ENCODE results near the gene SPEM3. TPM values are rescaled to one million over a fixed set of nuclear protein-coding genes. Genes with fewer than 3 reads are reported as not detected.

The SPEM3 gene
- total and polyA plus RNA-seq, 2 donors (not counting 3 experiments of a cell fraction or from before 2014, with no cell fraction given): not detected

DNA sequence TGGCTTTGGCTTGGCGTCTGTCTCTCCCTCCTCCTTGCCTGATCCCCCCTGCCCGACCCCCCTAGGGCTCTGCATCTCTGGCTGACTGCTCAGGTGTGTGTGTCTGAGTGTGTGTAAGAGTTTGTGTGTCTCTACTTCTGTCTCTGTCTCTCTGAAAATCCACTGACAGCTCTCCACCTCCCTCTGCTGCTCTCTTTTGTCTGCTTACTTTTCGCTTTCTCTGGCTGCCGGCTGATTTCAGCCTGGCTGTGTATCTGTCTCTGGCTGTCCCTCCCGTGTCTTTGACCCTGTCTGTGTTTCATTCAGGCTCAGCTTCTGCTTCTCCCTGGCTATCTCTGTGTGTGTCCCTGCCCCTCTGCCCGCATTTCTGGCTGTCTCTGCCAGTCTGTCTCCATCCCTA lies 12.3 kb upstream of the SPEM3 start:
- H3K4me2 ChIP-seq (ENCODE audit: insufficient read depth, low read length): no peak overlapping the region
- BruUV-seq (replicated peaks): no TSS peak
- intact Hi-C loops (cut with micrococcal nuclease): no loop called here
- no peaks in the 10 kb centered on the region for H4K20me1 ChIP-seq (replicated peaks; ENCODE audit: control insufficient read depth, extremely low read depth, insufficient read depth, low read length)
- H3K79me2 ChIP-seq (ENCODE audit: control insufficient read depth, insufficient read depth, low read length): no peaks in the 10 kb centered on the region
- H3K9ac ChIP-seq (replicated peaks; ENCODE audit: extremely low read depth, insufficient read depth, low read length): no peak overlapping the region
- no peak overlapping the region for H2AFZ ChIP-seq (ENCODE audit: low read depth, low read length)
- peaks cover 0 to 2% of the 10 kb centered on the region in 2 experiments for H3K36me3 ChIP-seq (ENCODE audit: control insufficient read depth in 2 of 2, extremely low read depth in 1 of 2, insufficient read depth in 2 of 2, low read length in 2 of 2)
- TF ChIP-seq JUN (IDR thresholded peaks at IDR 0.05; ENCODE audit: borderline replicate concordance, insufficient read depth, insufficient read length, low read depth) (no peak), EZH2 (IDR thresholded peaks at IDR 0.05; ENCODE audit: borderline replicate concordance, low read depth, low read length, severe bottlenecking) (no peak), FOS (IDR thresholded peaks at IDR 0.05; ENCODE audit: borderline replicate concordance, insufficient read depth, low read length) (no peak), GATA2 (IDR thresholded peaks at IDR 0.05; ENCODE audit: insufficient read depth, insufficient read length, low read depth, low read length) (no peak), POLR2A (IDR thresholded peaks at IDR 0.05; ENCODE audit: low read depth, low read length) (no peak), POLR2AphosphoS5 (IDR thresholded peaks at IDR 0.05; ENCODE audit: insufficient read depth, low read depth, low read length) (no peak), MYC (IDR thresholded peaks at IDR 0.05; ENCODE audit: low read depth, low read length) (no peak)
- TF ChIP-seq, protein P1, sequence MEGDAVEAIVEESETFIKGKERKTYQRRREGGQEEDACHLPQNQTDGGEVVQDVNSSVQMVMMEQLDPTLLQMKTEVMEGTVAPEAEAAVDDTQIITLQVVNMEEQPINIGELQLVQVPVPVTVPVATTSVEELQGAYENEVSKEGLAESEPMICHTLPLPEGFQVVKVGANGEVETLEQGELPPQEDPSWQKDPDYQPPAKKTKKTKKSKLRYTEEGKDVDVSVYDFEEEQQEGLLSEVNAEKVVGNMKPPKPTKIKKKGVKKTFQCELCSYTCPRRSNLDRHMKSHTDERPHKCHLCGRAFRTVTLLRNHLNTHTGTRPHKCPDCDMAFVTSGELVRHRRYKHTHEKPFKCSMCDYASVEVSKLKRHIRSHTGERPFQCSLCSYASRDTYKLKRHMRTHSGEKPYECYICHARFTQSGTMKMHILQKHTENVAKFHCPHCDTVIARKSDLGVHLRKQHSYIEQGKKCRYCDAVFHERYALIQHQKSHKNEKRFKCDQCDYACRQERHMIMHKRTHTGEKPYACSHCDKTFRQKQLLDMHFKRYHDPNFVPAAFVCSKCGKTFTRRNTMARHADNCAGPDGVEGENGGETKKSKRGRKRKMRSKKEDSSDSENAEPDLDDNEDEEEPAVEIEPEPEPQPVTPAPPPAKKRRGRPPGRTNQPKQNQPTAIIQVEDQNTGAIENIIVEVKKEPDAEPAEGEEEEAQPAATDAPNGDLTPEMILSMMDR (IDR thresholded peaks at IDR 0.05; ENCODE audit: extremely low read depth in 1 of 2, insufficient read depth in 1 of 2, low read depth in 1 of 2, low read length in 2 of 2): no peak
- TF ChIP-seq, protein P2, sequence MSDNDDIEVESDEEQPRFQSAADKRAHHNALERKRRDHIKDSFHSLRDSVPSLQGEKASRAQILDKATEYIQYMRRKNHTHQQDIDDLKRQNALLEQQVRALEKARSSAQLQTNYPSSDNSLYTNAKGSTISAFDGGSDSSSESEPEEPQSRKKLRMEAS (IDR thresholded peaks at IDR 0.05; ENCODE audit: insufficient read depth, insufficient read length): no peak
- CTCF ChIA-PET: interaction anchor here (1.2 to 2.2 kb wide), 2 partner anchors 12 to 60 kb away, joined by 5 to 6 read pairs; partner anchors contain the start of gene TMEM256
- no peaks in the 10 kb centered on the region for H3K4me1 ChIP-seq (ENCODE audit: control insufficient read depth, extremely low read depth, insufficient read depth, low read length)
- FAIRE-seq (no peak), DNase-seq (ENCODE audit: low read depth, low spot score) (no peak)
- no peak overlapping the region for H3K27ac ChIP-seq (ENCODE audit: insufficient read depth, low read depth, low read length)
- no peaks in the 10 kb centered on the region for H3K9me3 ChIP-seq (replicated peaks; ENCODE audit: control insufficient read depth, insufficient read depth, low read length)
- H3K27me3 ChIP-seq (ENCODE audit: control insufficient read depth in 2 of 2, insufficient read depth in 2 of 2, low read length in 2 of 2): no peaks in the 10 kb centered on the region
- no peaks in the 10 kb centered on the region for H3K9me1 ChIP-seq (replicated peaks; ENCODE audit: control insufficient read depth, extremely low read depth, insufficient read depth, low read length)
- dilution Hi-C loops (cut with MboI; ENCODE audit: extremely low pct_ligation_motif_present, low sequenced_read_pairs): no loop called here
- POLR2A ChIA-PET: no interaction called here
- no peak overlapping the region for H3K4me3 ChIP-seq (replicated peaks in 1 of 3; ENCODE audit: insufficient read depth in 1 of 3, low read depth in 1 of 3, low read length in 3 of 3)

All from endothelial cell of umbilical vein (primary cell).